Thyroid gland (tissue), 4 donors: ENCODE results near the gene CCBE1. TPM values are rescaled to one million over a fixed set of nuclear protein-coding genes. Genes with fewer than 3 reads are reported as not detected.

Source experiments
- DNase-seq, 2 donors: peaks; one replicate each; pipeline ENCODE4 v3.0.0-alpha.2; 2019
- H3K27ac ChIP-seq, 3 donors: fragments of 200-600 bp; sonication (generic); 1 replicate in 2 of 3; 2 replicates in 1 of 3; pipeline ENCODE4 v1.5.1; 2016 to 2019; ENCODE audit warnings: mild to moderate bottlenecking in 1 of 3, moderate library complexity in 1 of 3
- H3K27me3 ChIP-seq: fragments of 200-600 bp; sonication (generic); one replicate; pipeline ENCODE4 v1.5.1; 2019
- H3K36me3 ChIP-seq, 2 donors: fragments of 200-600 bp; sonication (generic); one replicate each; pipeline ENCODE4 v1.5.1; 2016 to 2019
- H3K4me1 ChIP-seq, 2 donors: fragments of 200-600 bp; sonication (generic); one replicate each; pipeline ENCODE4 v1.5.1; 2017 to 2019
- H3K4me3 ChIP-seq, 3 donors: fragments of 200-600 bp; sonication (generic); replicated peaks in 1 of 3; 1 replicate in 2 of 3; 2 replicates in 1 of 3; pipeline ENCODE4 v1.5.1; 2016; ENCODE audit warnings: mild to moderate bottlenecking in 1 of 3
- H3K9me3 ChIP-seq: fragments of 200-600 bp; sonication (generic); one replicate; pipeline ENCODE4 v1.5.1; 2017
- CTCF ChIP-seq, 6 experiments: fragments of 200-600 bp in 3 of 6; fragments of 450-650 bp in 3 of 6; sonication (generic) in 3 of 6; IDR thresholded peaks; one replicate each; pipeline ENCODE4 v1.5.1; 2016 to 2019; ENCODE audit warnings: antibody characterized with exemption in 6 of 6, mild to moderate bottlenecking in 2 of 6, inconsistent platforms in 1 of 6, moderate library complexity in 1 of 6
- POLR2A ChIP-seq, 2 donors: fragments of 450-650 bp; IDR thresholded peaks; one replicate each; pipeline ENCODE4 v1.6.1; 2017; ENCODE audit warnings: antibody characterized with exemption in 2 of 2, mild to moderate bottlenecking in 2 of 2, moderate library complexity in 1 of 2
- WGBS, 2 donors: methylation state at CpG; one replicate each; pipeline ENCODE4 v1.1.5; 2017; 5-methylcytosine and 5-hydroxymethylcytosine counted together
- intact Hi-C: fragments of 100-400 bp; cut with DNase I; formaldehyde crosslinking; loops from one replicate; pipeline ENCODE4 v1.15.1; 2023
- total RNA-seq, 4 donors: library from RNA; depleted of rRNA; stranded (reverse); fragments of >200 nt; gene quantifications; one replicate each; pipeline ENCODE4 v1.2.3, GENCODE V29; 2016

Gene CCBE1
- total RNA-seq, 4 donors from 2014 or later: 0.34 to 9.0 (median 1.1) TPM

- WGBS, 2 donors: 82 to 83% methylated on average over 13 of the region's 13 CpGs
These were observed 91.5 kb downstream of the CCBE1 start for GRCh38 chr18:59605633-59606192.

GRCh38 chr18:59604877-59605276 lies 92.3 kb downstream of the CCBE1 start:
- no peaks in the 10 kb centered on the region for H3K27me3 ChIP-seq
- 78 to 88% methylated on average over 3 of the region's 3 CpGs for WGBS, 2 donors
- H3K9me3 ChIP-seq: no peaks in the 10 kb centered on the region
- no peak overlapping the region for H3K27ac ChIP-seq
- TF ChIP-seq CTCF (IDR thresholded peaks at IDR 0.05): no peak
- TF ChIP-seq POLR2A (IDR thresholded peaks at IDR 0.05): no peak
- peaks cover 9 to 23% of the 10 kb centered on the region in 2 donors for H3K4me1 ChIP-seq
- H3K4me3 ChIP-seq: no peak overlapping the region
- H3K36me3 ChIP-seq: no peaks in the 10 kb centered on the region
- intact Hi-C loops: no loop called here
- DNase-seq: peak in 1 of 2 donors; percentile 16

More at GRCh38 chr18:59605633-59606192, 91.5 kb downstream of the CCBE1 start:
- TF ChIP-seq CTCF (IDR thresholded peaks at IDR 0.05) (no peak), POLR2A (IDR thresholded peaks at IDR 0.05) (no peak)
- Histone ChIP-seq H3K4me3 (no peak overlapping the region), H3K27me3 (no peaks in the 10 kb centered on the region), H3K27ac (no peak overlapping the region), H3K9me3 (no peaks in the 10 kb centered on the region), H3K4me1 (peaks cover 9 to 23% of the 10 kb centered on the region in 2 donors), H3K36me3 (no peaks in the 10 kb centered on the region)
- intact Hi-C loops: no loop called here
- peak; percentile 45 to 50 for DNase-seq

- WGBS, 2 donors: 86 to 96% methylated on average over 3 of the region's 3 CpGs
- Histone ChIP-seq H3K27me3 (no peaks in the 10 kb centered on the region), H3K27ac (no peak overlapping the region)
These were observed 100.2 kb downstream of the CCBE1 start for GRCh38 chr18:59597049-59597448.

GRCh38 chr18:59593291-59593717 lies 103.9 kb downstream of the CCBE1 start:
- intact Hi-C loops: no loop called here

More at GRCh38 chr18:59597049-59597448, 100.2 kb downstream of the CCBE1 start:
- no peak overlapping the region for H3K4me3 ChIP-seq
- DNase-seq: no peak
- H3K9me3 ChIP-seq: no peaks in the 10 kb centered on the region
- TF ChIP-seq POLR2A (IDR thresholded peaks at IDR 0.05) (no peak), CTCF (IDR thresholded peaks at IDR 0.05) (no peak)
- H3K4me1 ChIP-seq: no peaks in the 10 kb centered on the region
- intact Hi-C loops: no loop called here
- no peaks in the 10 kb centered on the region for H3K36me3 ChIP-seq

More at GRCh38 chr18:59593291-59593717, 103.9 kb downstream of the CCBE1 start:
- Histone ChIP-seq H3K27me3 (no peaks in the 10 kb centered on the region), H3K36me3 (no peaks in the 10 kb centered on the region), H3K4me1 (no peaks in the 10 kb centered on the region), H3K9me3 (no peaks in the 10 kb centered on the region), H3K27ac (peak overlapping the region in 1 of 3 donors; percentile 5), H3K4me3 (no peak overlapping the region)
- no peak for DNase-seq
- TF ChIP-seq CTCF (IDR thresholded peaks at IDR 0.05): no peak
- TF ChIP-seq POLR2A (IDR thresholded peaks at IDR 0.05): no peak
